K562 (cell line): ENCODE results near the gene TKT. TPM values are rescaled to one million over a fixed set of nuclear protein-coding genes. Genes with fewer than 3 reads are reported as not detected.

Source experiments
- BRD9 ChIP-seq: fragments of 450-650 bp; IDR thresholded peaks from 2 replicates; pipeline ENCODE4 v1.6.1; 2018; ENCODE audit warnings: low read depth; ENCODE audit not compliant: partially characterized antibody
- CCNT2 ChIP-seq: IDR thresholded peaks from 2 replicates; pipeline ENCODE4 v1.6.1; 2011; ENCODE audit warnings: borderline replicate concordance, low read depth, mild to moderate bottlenecking, moderate library complexity, mixed read lengths, low read length; ENCODE audit not compliant: insufficient read length; ENCODE audit errors: extremely low read depth
- CEBPB ChIP-seq: fragments of 450-650 bp; IDR thresholded peaks from 2 replicates; pipeline ENCODE4 v1.6.1; 2016; ENCODE audit warnings: missing genetic modification characterization, missing compliant biosample characterization
- CTBP1 ChIP-seq: fragments of 450-650 bp; IDR thresholded peaks from 2 replicates; pipeline ENCODE4 v1.6.1; 2016; ENCODE audit warnings: borderline replicate concordance
- ETS2 ChIP-seq: IDR thresholded peaks from 2 replicates; pipeline ENCODE4 v1.6.1; 2016; ENCODE audit warnings: borderline replicate concordance, missing genetic modification characterization, mild to moderate bottlenecking, moderate library complexity, missing compliant biosample characterization; ENCODE audit not compliant: poor library complexity, severe bottlenecking
- FOXA1 ChIP-seq: fragments of 450-650 bp; IDR thresholded peaks from 2 replicates; pipeline ENCODE4 v1.6.1; 2016; ENCODE audit warnings: mild to moderate bottlenecking, borderline replicate concordance
- NFE2L1 ChIP-seq: fragments of 450-650 bp; IDR thresholded peaks from 2 replicates; pipeline ENCODE4 v1.6.1; 2016; ENCODE audit warnings: missing genetic modification characterization, low read depth, mild to moderate bottlenecking, missing compliant biosample characterization, moderate library complexity, borderline replicate concordance
- RBM17 ChIP-seq: fragments of 200-400 bp; formaldehyde crosslinking; IDR thresholded peaks from 2 replicates; pipeline ENCODE4 v1.6.1; 2017; ENCODE audit warnings: low read depth, mild to moderate bottlenecking, low read length, borderline replicate concordance
- SIRT6 ChIP-seq: IDR thresholded peaks from one replicate; pipeline ENCODE4 v1.6.1; 2012; ENCODE audit warnings: low read depth, mild to moderate bottlenecking, control low read depth, inconsistent platforms, low read length, moderate library complexity
- SIX5 ChIP-seq, 2 experiments: IDR thresholded peaks; 2 replicates each; pipeline ENCODE4 v1.6.1; 2011; ENCODE audit warnings: low read length in 2 of 2, borderline replicate concordance in 1 of 2, low read depth in 1 of 2, mild to moderate bottlenecking in 1 of 2, moderate library complexity in 1 of 2; ENCODE audit not compliant: insufficient read depth in 1 of 2
- SNRNP70 ChIP-seq: fragments of 200-400 bp; formaldehyde crosslinking; optimal IDR thresholded peaks from 2 replicates; pipeline ENCODE3; 2017; ENCODE audit warnings: low read depth, low read length
- XRCC5 ChIP-seq: fragments of 200-400 bp; formaldehyde crosslinking; IDR thresholded peaks from 2 replicates; pipeline ENCODE4 v1.6.1; 2017; ENCODE audit warnings: low read depth, mild to moderate bottlenecking, low read length
- ZNF184 ChIP-seq: sonication (generic); formaldehyde crosslinking; IDR thresholded peaks from 2 replicates; pipeline ENCODE4 v1.5.0; 2020; ENCODE audit warnings: missing genetic modification reagents
- ZNF668 ChIP-seq: fragments of 250-450 bp; sonication (Bioruptor Pico); IDR thresholded peaks from 2 replicates; pipeline ENCODE4 v1.8.0; 2022; ENCODE audit warnings: mild to moderate bottlenecking, inconsistent platforms
- ZNF785 ChIP-seq: fragments of 250-450 bp; sonication (Bioruptor Pico); IDR thresholded peaks from 2 replicates; pipeline ENCODE4 v1.4.0; 2020; ENCODE audit warnings: mild to moderate bottlenecking
- ZSCAN32 ChIP-seq: fragments of 450-650 bp; formaldehyde crosslinking; IDR thresholded peaks from 2 replicates; pipeline ENCODE4 v1.4.0; 2020; ENCODE audit warnings: mild to moderate bottlenecking, moderate library complexity
- polyA plus RNA-seq, 8 experiments: library from polyadenylated mRNA; depleted of rRNA in 4 of 8; stranded (reverse) in 5 of 8; unstranded in 3 of 8; fragments of >200 nt; fragmentation: Nextera tagmentation in 2 of 8; fragmentation: Illumina TruSeq in 1 of 8; extraction: Ambion mirVana in 2 of 8; extraction: Trizol in 1 of 8; gene quantifications; 2 replicates each; pipeline versions ENCODE4 v1.2.1 to v1.2.3, GENCODE V29; 2011 to 2014; ENCODE audit warnings: inconsistent platforms in 1 of 8, missing spikeins in 1 of 8
- total RNA-seq, 7 experiments: library from RNA; depleted of rRNA in 6 of 7; stranded (reverse); fragments of >200 nt in 6 of 7; fragmentation: Illumina TruSeq in 2 of 7; extraction: Trizol in 2 of 7; gene quantifications; 2 replicates each; pipeline versions ENCODE4 v1.2.1 to v1.2.3, GENCODE V29; 2011 to 2021; ENCODE audit warnings: low replicate concordance in 1 of 7
- TF ChIP-seq, protein P1 (sequence below): fragments of 250-450 bp; sonication (Bioruptor Pico); IDR thresholded peaks from 2 replicates; pipeline ENCODE4 v1.4.0; 2020; ENCODE audit warnings: mild to moderate bottlenecking
- TF ChIP-seq, protein P2 (sequence below): sonication (generic); formaldehyde crosslinking; IDR thresholded peaks from 2 replicates; pipeline ENCODE4 v1.8.0; 2023; ENCODE audit warnings: mild to moderate bottlenecking, missing genetic modification reagents
- TF ChIP-seq, protein P3 (sequence below): sonication (generic); formaldehyde crosslinking; IDR thresholded peaks from 2 replicates; pipeline ENCODE4 v1.8.1; 2023; ENCODE audit warnings: mild to moderate bottlenecking, missing genetic modification reagents

Gene TKT
- total and polyA plus RNA-seq, 9 of the 15 experiments (the other 6 are each of a cell fraction or from before 2014, with no cell fraction given), result 58.1 to 401 (median 187) TPM

DNA sequence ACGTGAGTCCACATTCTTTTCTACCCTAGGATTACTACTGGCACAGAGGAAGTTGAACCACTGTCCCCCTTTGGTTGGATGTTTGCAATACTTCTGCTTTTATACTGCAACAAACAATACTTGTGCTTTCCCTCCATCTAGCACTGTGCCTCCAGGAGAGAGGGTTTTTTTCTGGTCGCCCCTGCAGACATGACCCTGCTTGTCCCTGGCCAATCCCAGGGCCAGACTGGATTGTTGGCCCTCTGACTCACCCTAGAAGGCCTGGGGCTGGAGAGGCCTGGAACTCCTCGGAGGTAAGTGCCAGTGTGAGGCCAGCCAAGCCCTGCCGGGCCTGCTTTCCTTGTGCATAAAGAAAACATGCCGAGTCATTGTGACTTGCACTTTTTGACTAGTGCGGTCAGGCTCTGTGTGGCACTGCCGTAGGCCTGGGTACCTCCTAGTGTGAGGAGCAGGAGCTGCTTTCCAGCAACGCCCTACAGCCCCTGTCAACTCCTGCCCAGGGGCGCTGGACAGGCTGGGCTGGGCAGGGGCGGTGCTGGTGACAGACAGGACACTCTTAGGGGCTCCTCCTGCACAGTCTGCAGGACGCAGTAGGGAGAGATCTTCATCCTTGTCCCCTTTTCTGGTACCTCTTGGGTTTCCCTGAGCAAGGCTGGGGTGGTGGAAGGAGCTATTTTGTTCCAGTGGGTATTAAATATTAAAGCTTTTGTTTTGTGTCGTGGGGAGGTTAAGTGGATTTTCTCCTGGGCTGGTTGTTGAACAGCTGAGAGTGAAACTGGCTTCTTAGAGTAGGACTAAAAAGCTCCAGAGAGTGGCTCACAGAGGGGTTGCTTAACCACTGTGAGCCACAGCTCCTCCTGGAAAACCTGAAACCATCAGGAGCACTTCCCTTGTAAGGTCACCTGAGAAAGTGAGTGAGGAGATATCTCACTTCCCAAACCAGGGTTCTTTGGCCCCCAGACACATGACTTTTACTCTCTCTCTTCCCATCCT lies 14.4 kb upstream of the TKT start (continued):
- TF ChIP-seq ZSCAN32 (CRISPR knock-in tag) (no peak), CEBPB (tag) (no peak), SIX5 (IDR thresholded peaks at IDR 0.05; ENCODE audit: borderline replicate concordance in 1 of 2, insufficient read depth in 1 of 2, low read depth in 1 of 2, low read length in 2 of 2) (no peak), SIRT6 (no peak), RBM17 (no peak), SNRNP70 (no peak), CCNT2 (no peak), ZNF785 (CRISPR knock-in tag) (no peak), FOXA1 (no peak), CTBP1 (peak; percentile 78), BRD9 (no peak), ZNF668 (CRISPR knock-in tag) (no peak; the same call in 1 of the 2 replicates), ETS2 (tag) (no peak), NFE2L1 (tag) (peak; percentile 99), XRCC5 (no peak), ZNF184 (no peak)
- TF ChIP-seq, protein P1, sequence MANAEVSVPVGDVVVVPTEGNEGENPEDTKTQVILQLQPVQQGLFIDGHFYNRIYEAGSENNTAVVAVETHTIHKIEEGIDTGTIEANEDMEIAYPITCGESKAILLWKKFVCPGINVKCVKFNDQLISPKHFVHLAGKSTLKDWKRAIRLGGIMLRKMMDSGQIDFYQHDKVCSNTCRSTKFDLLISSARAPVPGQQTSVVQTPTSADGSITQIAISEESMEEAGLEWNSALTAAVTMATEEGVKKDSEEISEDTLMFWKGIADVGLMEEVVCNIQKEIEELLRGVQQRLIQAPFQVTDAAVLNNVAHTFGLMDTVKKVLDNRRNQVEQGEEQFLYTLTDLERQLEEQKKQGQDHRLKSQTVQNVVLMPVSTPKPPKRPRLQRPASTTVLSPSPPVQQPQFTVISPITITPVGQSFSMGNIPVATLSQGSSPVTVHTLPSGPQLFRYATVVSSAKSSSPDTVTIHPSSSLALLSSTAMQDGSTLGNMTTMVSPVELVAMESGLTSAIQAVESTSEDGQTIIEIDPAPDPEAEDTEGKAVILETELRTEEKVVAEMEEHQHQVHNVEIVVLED (CRISPR knock-in tag), result no peak
- TF ChIP-seq, protein P2, sequence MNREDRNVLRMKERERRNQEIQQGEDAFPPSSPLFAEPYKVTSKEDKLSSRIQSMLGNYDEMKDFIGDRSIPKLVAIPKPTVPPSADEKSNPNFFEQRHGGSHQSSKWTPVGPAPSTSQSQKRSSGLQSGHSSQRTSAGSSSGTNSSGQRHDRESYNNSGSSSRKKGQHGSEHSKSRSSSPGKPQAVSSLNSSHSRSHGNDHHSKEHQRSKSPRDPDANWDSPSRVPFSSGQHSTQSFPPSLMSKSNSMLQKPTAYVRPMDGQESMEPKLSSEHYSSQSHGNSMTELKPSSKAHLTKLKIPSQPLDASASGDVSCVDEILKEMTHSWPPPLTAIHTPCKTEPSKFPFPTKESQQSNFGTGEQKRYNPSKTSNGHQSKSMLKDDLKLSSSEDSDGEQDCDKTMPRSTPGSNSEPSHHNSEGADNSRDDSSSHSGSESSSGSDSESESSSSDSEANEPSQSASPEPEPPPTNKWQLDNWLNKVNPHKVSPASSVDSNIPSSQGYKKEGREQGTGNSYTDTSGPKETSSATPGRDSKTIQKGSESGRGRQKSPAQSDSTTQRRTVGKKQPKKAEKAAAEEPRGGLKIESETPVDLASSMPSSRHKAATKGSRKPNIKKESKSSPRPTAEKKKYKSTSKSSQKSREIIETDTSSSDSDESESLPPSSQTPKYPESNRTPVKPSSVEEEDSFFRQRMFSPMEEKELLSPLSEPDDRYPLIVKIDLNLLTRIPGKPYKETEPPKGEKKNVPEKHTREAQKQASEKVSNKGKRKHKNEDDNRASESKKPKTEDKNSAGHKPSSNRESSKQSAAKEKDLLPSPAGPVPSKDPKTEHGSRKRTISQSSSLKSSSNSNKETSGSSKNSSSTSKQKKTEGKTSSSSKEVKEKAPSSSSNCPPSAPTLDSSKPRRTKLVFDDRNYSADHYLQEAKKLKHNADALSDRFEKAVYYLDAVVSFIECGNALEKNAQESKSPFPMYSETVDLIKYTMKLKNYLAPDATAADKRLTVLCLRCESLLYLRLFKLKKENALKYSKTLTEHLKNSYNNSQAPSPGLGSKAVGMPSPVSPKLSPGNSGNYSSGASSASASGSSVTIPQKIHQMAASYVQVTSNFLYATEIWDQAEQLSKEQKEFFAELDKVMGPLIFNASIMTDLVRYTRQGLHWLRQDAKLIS (CRISPR knock-in tag), result no peak
- TF ChIP-seq, protein P3, sequence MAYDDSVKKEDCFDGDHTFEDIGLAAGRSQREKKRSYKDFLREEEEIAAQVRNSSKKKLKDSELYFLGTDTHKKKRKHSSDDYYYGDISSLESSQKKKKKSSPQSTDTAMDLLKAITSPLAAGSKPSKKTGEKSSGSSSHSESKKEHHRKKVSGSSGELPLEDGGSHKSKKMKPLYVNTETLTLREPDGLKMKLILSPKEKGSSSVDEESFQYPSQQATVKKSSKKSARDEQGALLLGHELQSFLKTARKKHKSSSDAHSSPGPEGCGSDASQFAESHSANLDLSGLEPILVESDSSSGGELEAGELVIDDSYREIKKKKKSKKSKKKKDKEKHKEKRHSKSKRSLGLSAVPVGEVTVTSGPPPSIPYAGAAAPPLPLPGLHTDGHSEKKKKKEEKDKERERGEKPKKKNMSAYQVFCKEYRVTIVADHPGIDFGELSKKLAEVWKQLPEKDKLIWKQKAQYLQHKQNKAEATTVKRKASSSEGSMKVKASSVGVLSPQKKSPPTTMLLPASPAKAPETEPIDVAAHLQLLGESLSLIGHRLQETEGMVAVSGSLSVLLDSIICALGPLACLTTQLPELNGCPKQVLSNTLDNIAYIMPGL (CRISPR knock-in tag), result no peak
